Measurements from ENCODE around the gene GMPR2. TPM values are rescaled to one million over a fixed set of nuclear protein-coding genes. Genes with fewer than 3 reads are reported as not detected.

The GMPR2 gene
- total and polyA plus RNA-seq, 2 of the 13 experiments (the other 11 are each of a cell fraction or from before 2014, with no cell fraction given) = 210 to 273 TPM

GRCh38 chr14:24212924-24213865 is 19.5 kb upstream of the GMPR2 start, which contains the start of gene CHMP4A (continued):
- peak; percentile 98 for TF ChIP-seq NFATC3 (CRISPR knock-in tag; IDR thresholded peaks at IDR 0.05)
- peak; percentile 71; the same call in 1 of the 2 replicates for TF ChIP-seq NAIF1 (CRISPR knock-in tag; IDR thresholded peaks at IDR 0.05; ENCODE audit: borderline replicate concordance)
- TF ChIP-seq PLRG1 (conservative IDR thresholded peaks at IDR 0.05) = no peak
- TF ChIP-seq ZMYM2 (CRISPR knock-in tag; IDR thresholded peaks at IDR 0.05) = no peak
- peak; percentile 98 for TF ChIP-seq ZNF776 (CRISPR knock-in tag; IDR thresholded peaks at IDR 0.05)
- TF ChIP-seq ZNF792 (CRISPR knock-in tag; IDR thresholded peaks at IDR 0.05) = peak; percentile 94
- TF ChIP-seq SMAD3 (CRISPR knock-in tag; IDR thresholded peaks at IDR 0.05) = peak; percentile 98; the same call in 1 of the 2 replicates
- peak; percentile 23; the same call in 1 of the 2 replicates for TF ChIP-seq CERS6 (CRISPR knock-in tag; IDR thresholded peaks at IDR 0.05)
- no peak for TF ChIP-seq DBP (CRISPR knock-in tag; IDR thresholded peaks at IDR 0.05; ENCODE audit: not compliant biosample characterization)
- TF ChIP-seq NFE2 (CRISPR knock-in tag; IDR thresholded peaks at IDR 0.05) = no peak
- TF ChIP-seq ZNF878 (CRISPR knock-in tag; IDR thresholded peaks at IDR 0.05) = no peak
- peak; percentile 61 for TF ChIP-seq GMEB2 (CRISPR knock-in tag; IDR thresholded peaks at IDR 0.05; ENCODE audit: low read depth)
- no peak for TF ChIP-seq ZUFSP (CRISPR knock-in tag; IDR thresholded peaks at IDR 0.05; ENCODE audit: borderline replicate concordance)
- TF ChIP-seq HOXA5 (CRISPR knock-in tag; IDR thresholded peaks at IDR 0.05) = peak; percentile 98
- TF ChIP-seq ZNF441 (CRISPR knock-in tag; IDR thresholded peaks at IDR 0.05; ENCODE audit: borderline replicate concordance) = peak; percentile 68
- TF ChIP-seq ZNF773 (CRISPR knock-in tag; IDR thresholded peaks at IDR 0.05; ENCODE audit: borderline replicate concordance) = peak; percentile 96
- peak; percentile 96; the same call in 1 of the 2 replicates for TF ChIP-seq CSRNP1 (CRISPR knock-in tag; IDR thresholded peaks at IDR 0.05)
- TF ChIP-seq HHEX (CRISPR knock-in tag; IDR thresholded peaks at IDR 0.05) = peak; percentile 58; the same call in 1 of the 2 replicates
- TF ChIP-seq RORA (CRISPR knock-in tag; IDR thresholded peaks at IDR 0.05) = no peak
- peak in 1 of 2 experiments; percentile 40; a peak in 3 of 4 replicates for TF ChIP-seq EP300 (IDR thresholded peaks at IDR 0.05; ENCODE audit: low read depth in 2 of 2, low read length in 2 of 2)
- no peak; the same call in none of the 2 replicates for TF ChIP-seq EP300 (CRISPR knock-in tag; IDR thresholded peaks at IDR 0.05; ENCODE audit: borderline replicate concordance)
- no peak for TF ChIP-seq ZFP82 (CRISPR knock-in tag; IDR thresholded peaks at IDR 0.05; ENCODE audit: borderline replicate concordance)
- TF ChIP-seq JUN (CRISPR knock-in tag; IDR thresholded peaks at IDR 0.05) = peak; percentile 90
